GM21619 (cell line): ENCODE measurements around the gene CTIF.
A peak's percentile ranks its signal among the peaks of the same experiment; 100 is the strongest.
"Not testable (repeated sequence)": the region's sequence is repeated elsewhere in the genome, so short reads cannot be mapped to it uniquely, and the experiment has no call there.

Source experiments
- ATAC-seq: cut with Tn5 transposase; IDR thresholded peaks from one replicate; pipeline ENCODE4 v1.9.1; 2021; ENCODE audit not compliant: unreplicated experiment

Gene CTIF

GRCh38 chr18:48538531-48539405 is at the start of gene CTIF:
TSS of gene CTIF (plus strand) at chr18:48539031. CDS start at chr18:48619566, 80,535 bp downstream.
- peak; percentile 67 for ATAC-seq

- no peak for ATAC-seq
Observed at GRCh38 chr18:48490641-48491293, 48.1 kb upstream of the CTIF start.

- no peak for ATAC-seq
Observed at GRCh38 chr18:48492880-48493279, 46.0 kb upstream of the CTIF start.

- ATAC-seq = no peak
Observed at GRCh38 chr18:48493434-48494230, 45.2 kb upstream of the CTIF start.

GRCh38 chr18:48497863-48498262 is 41.0 kb upstream of the CTIF start:
- no peak for ATAC-seq

GRCh38 chr18:48500517-48500916 is 38.3 kb upstream of the CTIF start:
- no peak for ATAC-seq

GRCh38 chr18:48502906-48503305 is 35.9 kb upstream of the CTIF start:
- no peak for ATAC-seq

GRCh38 chr18:48504819-48505218 is 34.0 kb upstream of the CTIF start:
- no peak for ATAC-seq

- ATAC-seq = not testable (repeated sequence)
Observed at GRCh38 chr18:48506983-48507568, 31.8 kb upstream of the CTIF start.

GRCh38 chr18:48512498-48512897 is 26.3 kb upstream of the CTIF start:
- ATAC-seq = not testable (repeated sequence)

GRCh38 chr18:48514786-48515185 is 24.0 kb upstream of the CTIF start:
- ATAC-seq = no peak

- ATAC-seq = no peak
Observed at GRCh38 chr18:48517048-48517447, 21.8 kb upstream of the CTIF start.

- no peak for ATAC-seq
Observed at GRCh38 chr18:48519431-48520100, 19.3 kb upstream of the CTIF start.

- ATAC-seq = no peak
Observed at GRCh38 chr18:48521723-48522122, 17.1 kb upstream of the CTIF start.

- ATAC-seq = no peak
Observed at GRCh38 chr18:48525671-48526070, 13.2 kb upstream of the CTIF start.

- ATAC-seq = no peak
Observed at GRCh38 chr18:48527461-48527860, 11.4 kb upstream of the CTIF start.

GRCh38 chr18:48528861-48529260 is 10.0 kb upstream of the CTIF start:
- no peak for ATAC-seq

GRCh38 chr18:48529796-48530195 is 9.0 kb upstream of the CTIF start:
- no peak for ATAC-seq

- no peak for ATAC-seq
Observed at GRCh38 chr18:48530399-48531081, 8.3 kb upstream of the CTIF start.

- no peak for ATAC-seq
Observed at GRCh38 chr18:48531082-48531403, 7.8 kb upstream of the CTIF start.
